Fibroblast of skin of right biceps (primary cell): ENCODE results near the gene RXRA.
"Not testable (repeated sequence)": the region's sequence is repeated elsewhere in the genome, so short reads cannot be mapped to it uniquely, and the experiment has no call there.

Experiments
- DNase-seq: peaks from one replicate; pipeline ENCODE4 v3.0.0-alpha.2; 2013

The RXRA gene

GRCh38 chr9:134294153-134295071 lies 31.8 kb upstream of the RXRA start:
- no peak for DNase-seq

GRCh38 chr9:134295101-134295745 lies 31.0 kb upstream of the RXRA start:
- DNase-seq = no peak

GRCh38 chr9:134295746-134296250 lies 30.5 kb upstream of the RXRA start:
- no peak for DNase-seq

- DNase-seq = no peak
Measured at GRCh38 chr9:134296301-134297082, 29.8 kb upstream of the RXRA start.

GRCh38 chr9:134297083-134297410 lies 29.2 kb upstream of the RXRA start:
- DNase-seq = no peak

- DNase-seq = no peak
Measured at GRCh38 chr9:134297576-134297975, 28.7 kb upstream of the RXRA start.

GRCh38 chr9:134298000-134298399 lies 28.3 kb upstream of the RXRA start:
- DNase-seq = no peak

GRCh38 chr9:134299068-134299467 lies 27.2 kb upstream of the RXRA start:
- DNase-seq = no peak

GRCh38 chr9:134299883-134300282 lies 26.4 kb upstream of the RXRA start:
- DNase-seq = no peak

GRCh38 chr9:134301387-134302129 lies 24.7 kb upstream of the RXRA start:
- no peak for DNase-seq

- DNase-seq = no peak
Measured at GRCh38 chr9:134302130-134302817, 24.0 kb upstream of the RXRA start.

- DNase-seq = no peak
Measured at GRCh38 chr9:134303601-134304000, 22.7 kb upstream of the RXRA start.

GRCh38 chr9:134304261-134304660 lies 22.0 kb upstream of the RXRA start:
- no peak for DNase-seq

GRCh38 chr9:134304690-134305089 lies 21.6 kb upstream of the RXRA start:
- no peak for DNase-seq

GRCh38 chr9:134305533-134305932 lies 20.7 kb upstream of the RXRA start:
- no peak for DNase-seq

- DNase-seq = not testable (repeated sequence)
Measured at GRCh38 chr9:134306042-134306441, 20.2 kb upstream of the RXRA start.

GRCh38 chr9:134306636-134307600 lies 19.3 kb upstream of the RXRA start:
- no peak for DNase-seq

GRCh38 chr9:134307674-134308638 lies 18.3 kb upstream of the RXRA start:
- DNase-seq = no peak

GRCh38 chr9:134308639-134309220 lies 17.5 kb upstream of the RXRA start:
- not testable (repeated sequence) for DNase-seq
